NCI-H2107 treated with DMSO at 0.1 percent for 48 hours (cell line): Measurements from ENCODE around the gene MAGI2.

Experiments
- DNase-seq: peaks from one replicate; lab custom pipeline; 2025; ENCODE audit not compliant: unreplicated experiment; lab: John Stamatoyannopoulos, UW

MAGI2 gene

DNA sequence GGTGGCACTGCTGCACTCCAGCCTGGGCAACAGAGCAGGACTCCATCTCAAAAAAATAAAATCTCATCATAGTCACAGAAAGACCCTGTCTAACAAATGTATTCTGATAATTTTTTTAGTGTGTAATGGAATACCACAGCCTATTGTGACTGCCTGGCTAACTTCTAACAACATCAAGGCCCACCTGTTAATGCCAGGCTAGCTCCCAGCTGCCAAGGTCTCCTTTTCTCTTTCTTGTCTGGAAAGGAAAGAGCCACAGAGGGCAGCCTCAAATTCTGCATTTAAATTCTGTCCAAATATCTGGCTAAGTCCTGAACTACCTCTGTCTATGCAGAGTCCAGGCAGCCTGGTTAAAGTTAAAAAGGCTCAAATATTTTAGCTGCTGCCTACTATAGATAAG, 700.9 kb downstream of the MAGI2 start:
- no peak for DNase-seq

- DNase-seq: no peak
Observed at GRCh38 chr7:78751253-78751652, 702.2 kb downstream of the MAGI2 start.

DNA sequence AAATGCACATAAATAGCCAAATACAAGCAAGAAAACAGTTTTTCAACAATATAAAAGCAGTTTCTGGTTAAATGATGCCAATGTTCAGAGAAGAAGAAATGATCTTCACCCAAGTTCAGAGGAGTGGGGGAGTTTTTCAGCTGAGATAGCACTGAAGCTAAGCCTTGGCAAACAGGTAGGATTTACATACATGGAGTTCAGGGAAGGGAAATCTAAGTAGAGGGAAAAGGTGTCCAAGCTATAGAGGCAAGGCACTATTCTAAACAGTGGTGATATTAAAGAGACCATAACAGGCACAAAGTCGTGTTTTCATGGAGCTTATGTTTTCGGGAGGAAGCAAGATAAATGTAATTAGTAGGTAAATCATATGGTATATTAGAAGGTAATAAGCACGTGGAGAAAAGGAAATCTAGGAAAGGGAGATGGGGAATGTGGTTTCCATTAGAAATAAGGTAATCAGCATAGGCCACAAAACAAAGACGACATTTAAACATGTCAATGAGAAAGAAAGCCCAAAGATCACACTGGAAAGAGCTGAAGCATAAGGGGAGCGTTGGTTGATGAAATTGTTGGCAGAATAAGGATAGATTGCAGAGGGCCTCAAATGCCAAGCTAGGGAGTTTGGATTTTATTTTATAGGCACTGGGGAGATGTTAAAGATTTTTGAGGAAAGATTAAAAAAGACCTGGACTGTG, 704.3 kb downstream of the MAGI2 start:
- no peak for DNase-seq

DNA sequence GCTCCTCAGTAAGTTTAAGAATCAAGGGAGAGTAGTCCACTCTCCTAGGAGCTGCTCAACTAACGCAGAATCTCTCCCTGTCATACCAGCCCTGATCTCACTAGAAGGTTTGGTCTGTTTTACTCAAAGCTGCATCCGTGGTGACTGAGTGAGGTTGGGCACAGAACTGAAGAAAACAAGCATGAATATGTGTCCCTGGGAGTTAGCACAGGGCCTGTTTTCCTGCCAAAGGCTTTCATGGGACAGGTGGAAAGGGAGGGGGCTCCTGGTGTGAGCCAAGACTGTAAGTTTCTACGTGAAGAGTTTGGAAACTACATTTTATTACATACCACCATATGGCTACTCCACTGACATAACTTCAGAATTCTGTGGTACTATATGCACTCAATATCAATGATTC, 705.9 kb downstream of the MAGI2 start:
- no peak for DNase-seq

DNA sequence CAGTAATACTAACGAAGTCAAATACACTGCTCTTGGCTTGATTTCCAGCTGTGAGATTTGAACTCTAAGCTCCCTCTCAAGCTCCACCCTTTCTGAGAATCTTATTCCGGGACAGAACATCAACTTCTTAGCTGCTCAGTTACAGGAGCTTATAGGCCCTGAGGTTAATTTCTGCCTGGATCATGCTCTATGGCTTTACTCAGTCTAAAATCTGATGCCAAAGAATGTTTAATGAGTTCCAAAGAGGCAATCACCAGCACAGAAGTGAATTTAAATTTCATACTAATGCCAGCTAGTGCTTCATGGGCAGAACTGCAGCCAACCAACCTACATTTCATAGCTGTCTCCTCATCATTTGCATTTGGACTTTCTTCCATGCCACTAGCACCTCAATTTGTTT, 707.2 kb downstream of the MAGI2 start:
- DNase-seq: no peak

DNA sequence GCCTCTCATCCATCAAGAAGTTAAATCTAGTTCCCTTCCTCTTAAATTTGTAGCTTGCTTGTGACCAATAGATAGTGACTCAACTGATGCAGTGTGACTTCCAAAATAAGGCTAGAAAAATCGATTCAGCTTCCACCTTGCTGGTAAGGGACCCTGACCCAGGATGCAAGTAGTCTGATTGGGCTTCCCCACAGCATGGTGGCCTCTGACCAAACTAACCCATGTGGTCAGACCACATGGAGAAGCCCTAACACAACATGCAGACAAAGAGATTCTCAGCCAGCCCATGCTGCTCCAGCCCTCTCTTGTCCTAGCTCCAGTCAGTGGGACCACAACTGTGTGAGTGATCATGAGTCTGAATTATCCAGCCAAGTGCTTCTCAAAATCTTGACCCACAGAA, 710.8 kb downstream of the MAGI2 start:
- no peak for DNase-seq

DNA sequence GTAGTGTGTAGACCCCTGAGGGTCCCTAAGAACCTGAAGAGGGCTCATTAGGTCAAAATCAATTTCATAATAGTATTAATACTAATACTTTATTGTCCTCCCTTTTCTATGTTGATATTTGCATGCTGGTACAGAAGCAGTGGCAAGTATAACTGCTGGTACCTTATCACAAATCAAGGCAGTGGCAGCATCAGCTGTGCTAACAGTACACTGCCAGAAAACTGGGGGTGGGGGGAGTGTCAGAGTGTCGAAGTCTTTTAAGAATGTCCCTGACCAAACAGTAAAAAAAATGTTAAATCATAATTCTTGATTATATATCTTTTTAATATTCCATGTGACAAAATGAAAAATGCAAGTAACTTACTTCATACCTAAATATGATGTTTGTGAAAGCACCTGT, 716.9 kb downstream of the MAGI2 start:
- no peak for DNase-seq

- DNase-seq: no peak
Observed at GRCh38 chr7:78734626-78735025, 718.8 kb downstream of the MAGI2 start.

DNA sequence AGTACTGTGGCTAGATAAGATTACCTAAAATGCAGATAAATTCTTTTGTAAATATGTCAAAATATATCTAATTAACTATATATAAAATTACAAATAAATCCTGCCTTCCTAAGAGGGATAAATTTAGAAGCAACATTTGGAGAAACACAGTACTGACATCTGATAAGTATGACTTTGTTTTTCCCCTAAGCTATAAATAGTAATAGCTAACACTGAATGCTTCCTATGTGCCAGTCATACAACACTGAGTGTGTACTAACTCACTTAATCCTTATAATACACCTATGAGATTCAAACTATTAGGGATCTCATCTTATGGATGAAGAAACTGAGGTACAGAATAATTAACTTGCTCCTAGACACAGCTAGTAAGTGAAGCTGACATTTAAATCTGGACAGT, 733.4 kb downstream of the MAGI2 start:
- no peak for DNase-seq

DNA sequence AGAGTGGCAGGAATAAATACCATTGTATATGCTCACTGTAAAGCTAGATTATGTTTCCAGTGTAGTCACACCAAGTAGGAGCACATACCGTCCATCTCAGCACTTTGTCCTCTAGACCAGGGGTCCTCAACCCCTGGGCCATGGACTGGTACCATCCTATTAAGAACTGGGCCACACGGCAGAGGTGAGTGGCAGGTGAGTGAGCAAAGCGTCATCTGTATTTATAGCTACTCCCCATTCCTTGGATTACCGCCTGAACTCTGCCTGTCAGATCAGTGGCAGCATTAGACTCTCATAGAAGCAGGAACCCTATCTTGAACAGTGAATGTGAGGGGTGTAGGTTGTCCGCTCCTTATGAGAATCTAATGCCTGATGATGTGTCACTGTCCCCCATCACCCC, 735.3 kb downstream of the MAGI2 start:
- DNase-seq: no peak

GRCh38 chr7:78716876-78717275, 736.6 kb downstream of the MAGI2 start:
- DNase-seq: no peak

DNA sequence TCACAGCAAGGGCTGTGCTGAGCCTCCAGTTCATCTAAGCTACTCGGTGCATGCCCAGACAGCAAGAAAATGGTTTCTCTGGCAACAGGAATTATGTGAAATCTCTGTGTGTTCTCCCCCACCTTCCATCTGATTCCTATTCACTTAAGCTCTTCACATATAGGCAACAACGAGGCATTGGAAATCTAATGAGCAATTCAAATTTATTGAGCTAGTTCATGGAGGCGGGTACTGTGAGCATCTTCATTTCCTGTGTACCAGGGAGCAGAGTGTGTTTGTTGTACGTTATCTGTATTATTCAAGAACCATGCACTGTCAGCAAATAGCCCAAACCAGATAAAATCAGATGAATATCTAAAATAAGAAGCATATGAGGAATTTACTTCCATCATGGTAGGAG, 739.1 kb downstream of the MAGI2 start:
- DNase-seq: no peak

DNA sequence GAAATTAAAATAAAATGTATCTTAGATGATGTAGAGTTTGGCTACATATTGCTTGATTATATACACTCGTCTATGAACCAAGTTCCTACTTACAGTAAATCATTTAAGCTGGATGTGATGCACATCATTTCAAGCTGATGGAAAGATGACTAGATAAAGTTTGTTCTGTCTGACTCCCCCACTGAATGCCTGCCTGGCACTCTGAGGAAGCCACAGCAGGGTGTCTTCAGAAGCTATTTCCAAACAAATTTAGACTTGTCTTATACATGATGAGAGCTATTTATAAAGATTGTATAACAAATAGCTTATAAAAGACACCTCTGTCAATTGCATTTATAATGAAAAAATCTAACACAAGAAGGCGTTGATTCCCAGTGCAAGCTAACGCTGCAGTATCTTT, 741.4 kb downstream of the MAGI2 start:
- no peak for DNase-seq

GRCh38 chr7:78709658-78710057, 743.8 kb downstream of the MAGI2 start:
- no peak for DNase-seq

- DNase-seq: no peak
Observed at GRCh38 chr7:78704504-78704903, 749.0 kb downstream of the MAGI2 start.

DNA sequence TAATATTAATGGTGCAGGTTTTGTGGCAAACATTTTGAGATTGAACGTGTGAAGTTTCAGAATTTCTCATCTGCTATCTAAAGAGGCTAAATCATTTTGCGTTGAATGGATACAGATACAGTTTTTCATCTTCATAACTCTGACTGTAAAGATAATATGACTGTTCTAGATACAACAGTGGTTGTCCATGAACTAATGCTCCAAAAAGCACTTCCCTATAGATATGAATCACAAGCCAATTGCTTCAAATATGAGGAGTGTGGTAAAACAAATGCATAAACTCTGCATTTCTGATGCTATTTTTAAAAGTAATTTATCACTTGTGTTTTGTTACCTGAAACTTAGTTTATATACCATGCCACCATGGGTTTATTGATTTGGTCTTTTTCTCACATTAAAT, 750.1 kb downstream of the MAGI2 start:
- no peak for DNase-seq

DNA sequence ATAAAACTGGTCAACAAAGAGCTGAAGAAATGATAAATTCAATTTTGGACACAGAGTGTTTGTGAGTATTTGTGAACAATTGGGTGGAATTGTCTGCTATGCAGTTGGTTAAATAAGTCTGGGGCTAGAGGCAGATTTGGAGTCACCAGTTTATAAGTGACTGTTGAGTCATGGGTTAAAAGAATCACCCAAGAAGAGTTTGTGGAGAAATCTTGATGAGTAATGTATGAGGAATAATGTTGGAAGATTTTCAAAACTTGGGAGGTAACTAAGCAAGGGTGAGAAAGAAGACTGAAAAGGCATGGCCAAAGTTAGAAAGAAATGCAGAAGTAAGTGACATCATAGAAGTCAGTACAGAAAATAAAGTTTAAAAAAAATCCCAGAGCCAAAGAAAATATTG, 750.7 kb downstream of the MAGI2 start:
- DNase-seq: no peak

DNA sequence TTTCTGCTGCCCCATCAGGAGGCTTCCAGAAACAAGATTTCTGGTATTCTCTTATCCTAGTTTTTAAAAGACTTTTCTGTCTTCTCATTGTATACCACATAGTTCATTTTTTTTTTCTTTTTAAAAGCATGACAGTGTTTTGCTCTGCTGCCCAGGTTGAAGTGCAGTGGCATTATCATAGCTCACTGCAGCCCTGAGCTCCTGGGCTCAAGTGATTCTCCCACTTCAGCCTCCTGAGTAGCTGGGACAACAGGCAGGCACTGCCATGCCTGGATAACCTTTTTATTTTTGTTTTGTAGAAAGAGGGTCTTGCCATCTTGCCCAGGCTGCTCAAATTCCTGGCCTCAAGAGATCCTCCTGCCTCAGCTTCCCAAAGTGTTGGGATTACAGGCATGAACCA, 757.6 kb downstream of the MAGI2 start:
- DNase-seq: no peak

DNA sequence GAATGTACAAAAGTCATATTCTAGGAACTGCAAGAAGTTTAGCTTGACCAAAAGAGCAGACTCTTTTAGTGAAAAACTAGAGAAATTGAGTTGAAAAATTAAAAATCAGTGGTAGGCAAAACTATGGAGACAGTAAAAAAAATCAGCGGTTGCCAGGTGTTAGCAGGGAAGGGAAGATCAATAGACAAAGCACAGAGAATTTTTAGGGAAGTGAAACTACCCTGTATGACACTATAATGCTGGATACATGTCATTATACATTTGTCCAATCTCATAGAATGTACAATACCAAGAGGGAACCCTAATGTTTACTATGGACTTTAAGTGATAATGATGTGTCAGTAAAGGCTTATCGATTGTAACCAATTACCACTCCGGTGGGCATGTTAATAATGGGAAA, 761.9 kb downstream of the MAGI2 start:
- DNase-seq: no peak

DNA sequence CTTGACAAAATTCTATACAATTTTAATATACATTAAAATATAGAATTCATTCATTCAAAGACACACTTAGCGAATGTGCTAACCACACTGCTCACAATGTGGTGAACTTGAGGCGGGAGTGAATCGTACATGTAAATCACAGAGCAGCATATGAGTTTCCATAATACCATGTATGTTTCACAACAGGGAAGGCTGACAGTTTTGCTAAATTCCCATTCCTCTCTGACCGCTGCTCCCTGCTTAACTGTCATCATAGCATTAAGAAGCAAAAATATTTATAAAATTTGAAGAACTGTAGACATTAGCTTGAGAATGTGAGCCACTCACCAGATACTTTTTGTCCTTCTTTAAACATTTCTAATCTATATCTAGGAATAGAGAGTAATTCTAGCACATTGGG, 763.3 kb downstream of the MAGI2 start:
- DNase-seq: no peak

DNA sequence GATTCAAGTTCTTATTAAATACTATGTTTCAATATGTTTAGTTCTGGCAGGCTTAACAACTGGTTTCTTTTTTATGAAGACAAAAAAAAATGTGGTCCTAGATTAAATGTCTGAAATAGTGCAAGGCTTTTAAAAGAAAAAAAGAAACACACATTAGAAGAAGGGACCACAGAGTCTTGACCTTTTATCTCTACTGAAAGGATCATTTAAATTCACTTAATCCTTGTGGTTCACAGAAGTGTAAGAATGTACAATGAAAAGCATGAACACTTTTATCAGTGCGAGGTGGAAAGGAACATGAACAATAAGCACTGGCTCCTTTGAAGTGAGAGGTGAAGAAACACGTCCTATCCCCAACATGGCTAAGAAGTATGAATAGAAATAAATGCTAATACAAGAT, 765.1 kb downstream of the MAGI2 start:
- DNase-seq: no peak

GRCh38 chr7:78686189-78686588, 767.3 kb downstream of the MAGI2 start:
- no peak for DNase-seq

- no peak for DNase-seq
Observed at GRCh38 chr7:78684201-78684600, 769.3 kb downstream of the MAGI2 start.

GRCh38 chr7:78683566-78683965, 769.9 kb downstream of the MAGI2 start:
- DNase-seq: no peak
